Stimulated activated CD8-positive, alpha-beta memory T cell treated with anti-CD3 and anti-CD28 coated beads, Interleukin-15, amount 100 ng/mL, for 48 hours (primary cell): Measurements from ENCODE around the gene GGCT.
"Not testable (repeated sequence)": the region's sequence is repeated elsewhere in the genome, so short reads cannot be mapped to it uniquely, and the experiment has no call there.

ENCODE experiments used
- DNase-seq, 2 donors: peaks; one replicate each; pipeline ENCODE4 v3.0.0-alpha.2; 2020; ENCODE audit warnings: low read depth in 2 of 2

Gene GGCT

DNA sequence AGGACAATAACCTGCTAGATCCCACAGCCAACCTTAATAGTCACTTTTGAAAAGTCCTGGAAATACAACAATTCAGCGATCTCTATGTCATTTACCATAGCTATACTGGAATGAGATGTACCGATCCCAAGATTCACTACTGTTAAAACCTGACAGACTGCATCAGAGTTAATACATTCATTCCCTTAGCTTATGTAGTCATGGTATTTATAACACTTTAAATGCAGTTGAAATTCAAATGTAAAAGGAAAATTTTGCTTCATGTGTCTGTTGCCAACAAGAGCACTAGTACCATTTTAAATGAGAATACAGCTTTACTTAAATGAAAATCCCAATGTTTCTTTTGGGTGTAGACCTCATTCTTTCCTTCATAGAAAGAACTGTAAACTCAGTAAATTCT lies 11.1 kb upstream of the GGCT start:
- DNase-seq: no peak

DNA sequence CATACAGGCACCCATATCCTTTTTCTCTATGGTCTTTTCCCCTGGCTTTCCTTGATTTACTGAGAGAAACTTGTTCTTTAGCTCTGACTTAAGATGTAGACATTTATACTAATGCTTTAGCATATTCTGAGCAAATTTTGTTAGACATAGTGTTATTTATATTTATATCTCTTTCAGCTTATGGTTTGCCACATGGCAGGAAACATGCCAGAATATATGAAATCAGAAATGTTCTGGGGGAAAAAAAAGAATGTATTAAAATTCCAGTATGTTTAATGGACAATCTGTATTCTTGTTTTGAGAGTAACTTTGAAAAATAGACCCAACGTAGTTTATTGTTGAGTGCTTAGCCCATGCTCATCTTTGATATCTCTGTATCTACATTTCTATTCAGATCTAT lies 10.1 kb upstream of the GGCT start:
- DNase-seq: no peak

GRCh38 chr7:30514177-30514576 lies 9.5 kb upstream of the GGCT start:
- no peak for DNase-seq

DNA sequence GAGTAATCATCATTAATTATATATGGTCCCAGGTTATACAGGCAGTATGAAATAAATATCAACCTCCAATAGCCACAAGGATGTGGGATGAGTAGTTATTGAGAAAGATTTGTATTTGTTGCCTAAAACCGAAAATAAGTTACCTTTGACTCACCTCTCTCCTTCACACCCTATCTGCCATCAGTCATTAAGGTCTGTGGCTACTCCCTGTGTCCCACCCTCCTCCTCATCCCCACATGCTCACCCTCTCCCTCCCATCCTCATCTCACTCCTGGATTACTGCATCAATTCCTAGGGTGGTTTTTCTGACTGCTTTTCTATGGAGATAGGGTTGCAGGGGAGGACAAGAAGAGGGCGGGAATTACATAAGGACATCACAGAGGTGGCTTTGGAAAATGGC lies 9.1 kb upstream of the GGCT start:
- DNase-seq: no peak

GRCh38 chr7:30511973-30512662 lies 7.5 kb upstream of the GGCT start:
- no peak for DNase-seq

- no peak for DNase-seq
These were observed 6.9 kb upstream of the GGCT start for GRCh38 chr7:30511494-30511893.

- no peak for DNase-seq
These were observed 5.8 kb upstream of the GGCT start for GRCh38 chr7:30510124-30511075.

DNA sequence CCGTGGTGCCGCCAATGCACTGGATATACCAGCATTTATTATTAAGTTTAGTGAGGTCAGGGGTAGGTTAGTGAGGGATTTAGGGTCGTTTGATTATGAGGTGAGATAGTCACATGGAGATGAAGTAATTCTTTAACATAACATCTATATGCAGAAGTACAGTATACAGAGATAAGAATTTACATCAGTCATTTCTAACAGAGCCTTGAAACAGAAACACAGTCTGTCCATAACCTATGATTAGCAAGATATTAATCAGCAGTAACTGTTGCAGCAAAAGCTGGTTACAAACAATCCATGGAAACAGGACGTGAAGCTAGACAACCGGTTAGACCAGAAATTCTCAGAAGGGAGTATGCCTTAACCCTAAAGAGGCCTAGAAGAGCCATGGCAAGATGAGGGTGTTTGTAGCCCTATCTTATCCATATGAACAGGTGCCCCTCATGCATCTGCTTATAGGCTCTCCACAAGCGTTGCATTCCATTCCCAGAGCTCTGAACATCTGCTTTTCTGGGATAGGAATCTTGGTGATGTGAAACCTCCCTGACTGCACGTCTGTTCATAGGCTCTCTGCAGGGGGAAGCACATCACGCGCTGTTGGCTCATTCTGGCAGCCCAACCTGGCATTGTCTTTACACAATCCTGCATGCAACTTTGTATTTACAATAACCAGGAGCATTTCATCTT lies 4.7 kb upstream of the GGCT start:
- not testable (repeated sequence) for DNase-seq

GRCh38 chr7:30507346-30507900 lies 2.8 kb upstream of the GGCT start:
- DNase-seq: not testable (repeated sequence)

DNA sequence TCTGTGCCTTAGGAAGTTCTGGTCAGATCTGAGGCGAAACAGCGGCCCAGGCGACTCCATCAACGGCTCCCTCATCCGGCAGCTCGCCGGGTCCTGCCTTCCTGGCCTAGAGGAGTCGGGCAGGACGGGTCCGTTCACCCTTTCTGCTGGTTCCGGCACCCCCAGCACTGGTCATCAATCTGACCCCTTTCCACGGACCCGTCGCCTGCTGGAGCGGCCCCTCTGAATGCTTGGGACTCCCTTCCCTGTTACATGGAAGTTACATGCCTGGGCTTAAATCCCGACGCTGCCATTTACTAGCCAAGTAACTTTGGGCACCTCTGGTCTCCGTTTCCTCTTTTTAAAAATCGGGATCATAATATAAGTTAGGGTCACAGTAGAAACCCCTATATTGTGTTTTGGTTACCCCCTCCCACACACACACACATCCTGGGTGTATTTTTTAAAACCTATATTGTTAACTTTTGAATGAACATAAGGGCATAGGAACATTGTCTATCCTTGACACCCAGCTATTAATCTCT lies 607 bp upstream of the GGCT start:
- DNase-seq: no peak

DNA sequence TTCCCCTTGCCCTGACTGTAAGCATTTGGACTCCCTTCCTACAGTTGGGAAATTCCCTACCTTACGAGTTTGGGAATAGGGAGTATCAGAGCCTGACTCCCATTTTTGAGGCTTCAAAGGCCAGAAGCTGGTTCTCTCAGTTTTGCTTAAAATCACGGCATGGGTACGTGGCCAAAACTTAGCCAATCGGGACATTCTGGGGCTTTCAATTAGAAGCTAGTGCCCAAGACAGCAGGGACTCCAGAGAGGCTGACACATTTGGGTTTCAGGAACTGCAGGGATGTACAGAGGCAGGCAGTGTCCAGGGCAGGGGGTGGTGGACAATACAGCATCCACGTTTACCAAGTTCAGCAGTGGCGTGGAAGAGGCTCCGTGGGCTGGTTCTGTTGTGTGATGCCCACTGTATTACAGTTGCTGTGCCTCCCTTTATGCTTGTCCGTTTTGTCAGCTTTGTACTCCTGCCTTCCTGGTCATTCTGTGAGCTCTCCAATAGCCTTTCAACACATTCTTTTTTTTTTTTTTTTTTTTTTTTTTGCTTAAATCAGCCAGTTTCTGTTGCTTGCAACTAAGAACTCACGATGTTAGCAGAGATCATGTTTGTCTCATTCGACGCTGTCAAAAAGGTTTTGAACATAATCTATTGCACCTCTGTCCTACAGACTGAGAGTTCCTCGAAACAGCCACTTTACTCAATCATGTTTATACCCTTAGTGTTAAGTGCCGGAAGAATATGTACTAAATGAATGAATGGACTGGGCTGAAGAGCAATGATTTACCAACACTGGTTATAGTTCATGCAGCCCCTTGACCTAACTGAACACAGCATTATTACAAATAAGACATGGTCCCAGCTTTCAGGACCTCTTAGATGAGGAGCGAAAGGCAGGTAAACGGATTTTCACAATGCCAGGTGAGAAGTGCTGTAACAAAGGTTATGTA lies 1.1 kb downstream of the GGCT start:
- DNase-seq: no peak

- no peak for DNase-seq
These were observed 2.0 kb downstream of the GGCT start for GRCh38 chr7:30502470-30503251.

DNA sequence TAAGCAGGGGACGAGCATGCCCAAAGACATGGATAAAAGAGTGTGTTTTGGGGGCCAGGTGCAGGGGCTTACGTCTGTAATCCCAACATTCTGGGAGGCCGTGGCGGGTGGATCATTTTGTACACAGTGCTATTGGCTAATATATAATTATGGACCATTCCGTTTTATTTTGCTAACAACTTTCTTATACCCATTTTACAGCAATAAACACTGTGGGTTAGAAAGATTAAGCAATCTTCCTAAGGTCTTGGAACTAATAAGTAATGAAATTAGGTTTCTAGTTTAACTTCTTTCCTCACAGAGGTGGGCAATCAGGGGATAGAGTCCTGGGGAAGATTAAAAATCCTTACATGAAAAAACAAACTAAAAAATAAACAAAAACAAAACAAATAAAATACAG lies 3.4 kb downstream of the GGCT start:
- no peak for DNase-seq

- no peak for DNase-seq
These were observed 11.4 kb downstream of the GGCT start for GRCh38 chr7:30493228-30493627.

DNA sequence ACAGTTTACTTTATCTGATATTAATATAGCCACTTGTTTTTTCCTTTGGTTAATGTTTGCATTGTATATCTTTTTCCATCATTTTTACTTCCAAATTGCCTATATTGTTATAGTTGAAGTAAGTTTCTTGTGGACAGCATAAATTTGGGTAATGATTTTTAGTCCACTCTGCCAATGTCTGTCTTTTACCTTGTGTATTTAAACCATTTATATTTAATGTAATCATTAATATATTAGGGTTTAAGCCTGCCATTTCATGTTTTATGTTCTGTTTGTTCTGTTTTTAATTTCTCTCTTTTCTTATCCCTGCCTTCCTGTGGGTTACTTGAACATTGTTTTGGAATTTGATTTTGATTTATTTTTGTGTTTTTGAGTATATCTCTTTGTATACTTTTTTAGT lies 13.2 kb downstream of the GGCT start:
- DNase-seq: no peak

- no peak for DNase-seq
These were observed 17.3 kb downstream of the GGCT start for GRCh38 chr7:30487371-30487770.

- no peak for DNase-seq
These were observed 19.0 kb downstream of the GGCT start for GRCh38 chr7:30485667-30486066.

DNA sequence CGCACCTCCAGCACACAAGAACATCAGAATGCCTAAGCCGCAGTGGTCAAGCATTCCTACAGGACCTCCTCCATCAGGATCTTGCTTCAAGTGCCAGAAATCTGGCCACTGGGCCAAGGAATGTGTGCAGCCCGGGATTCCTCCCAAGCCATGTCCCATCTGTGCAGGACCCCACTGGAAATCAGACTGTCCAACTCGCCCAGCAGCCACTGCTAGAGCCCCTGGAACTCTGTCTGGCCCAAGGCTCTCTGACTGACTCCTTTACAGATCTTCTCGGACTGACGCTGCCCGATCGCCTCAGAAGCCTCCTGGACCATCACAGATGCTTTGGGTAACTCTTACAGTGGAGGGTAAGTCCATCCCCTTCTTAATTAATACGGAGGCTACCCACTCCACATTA lies 23.2 kb downstream of the GGCT start:
- DNase-seq: not testable (repeated sequence)

DNA sequence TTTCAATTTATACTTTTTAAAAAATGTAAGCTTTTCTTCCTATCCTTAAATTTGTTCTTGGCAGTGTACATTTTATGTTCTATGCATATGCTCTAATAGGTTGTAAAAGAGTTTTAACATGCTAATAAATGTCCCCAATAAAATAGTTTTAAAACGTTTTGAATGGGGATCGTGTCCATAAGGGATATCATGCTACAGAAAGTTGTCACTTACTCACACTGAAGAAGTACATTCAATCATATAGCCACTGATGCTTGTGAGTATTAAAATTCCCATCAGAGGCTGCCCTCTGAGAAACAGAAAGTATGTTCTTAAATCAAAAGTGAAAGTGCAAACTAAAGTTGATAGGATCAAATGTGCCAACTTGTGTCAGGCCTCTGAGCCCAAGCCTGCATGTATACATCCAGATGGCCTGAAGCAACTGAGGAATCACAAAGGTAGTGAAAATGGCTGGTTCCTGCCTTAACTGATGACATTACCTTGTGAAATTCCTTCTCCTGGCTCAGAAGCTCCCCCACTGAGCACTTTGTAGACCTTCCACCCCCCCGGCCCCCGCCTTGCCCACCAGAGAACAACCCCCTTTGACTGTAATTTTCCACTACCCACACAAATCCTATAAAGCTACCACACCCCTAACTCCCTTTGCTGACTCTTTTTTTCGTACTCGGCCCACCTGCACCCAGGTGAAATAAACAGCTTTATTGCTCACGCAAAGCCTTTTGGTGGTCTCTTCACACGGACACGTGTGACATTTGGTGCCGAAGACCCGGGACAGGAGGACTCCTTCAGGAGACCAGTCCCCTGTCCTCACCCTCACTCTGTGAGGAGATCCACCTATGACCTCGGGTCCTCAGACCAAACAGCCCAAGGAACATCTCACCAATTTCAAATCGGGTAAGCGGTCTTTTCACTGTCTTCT lies 25.2 kb downstream of the GGCT start:
- no peak for DNase-seq
